Measurements from ENCODE around the gene PLD4. TPM values are rescaled to one million over a fixed set of nuclear protein-coding genes. Genes with fewer than 3 reads are reported as not detected.

The PLD4 gene
- total and polyA plus RNA-seq, 2 of the 8 experiments (the other 6 are each of a cell fraction or from before 2014, with no cell fraction given): 0.05 TPM; not detected in 1

DNA sequence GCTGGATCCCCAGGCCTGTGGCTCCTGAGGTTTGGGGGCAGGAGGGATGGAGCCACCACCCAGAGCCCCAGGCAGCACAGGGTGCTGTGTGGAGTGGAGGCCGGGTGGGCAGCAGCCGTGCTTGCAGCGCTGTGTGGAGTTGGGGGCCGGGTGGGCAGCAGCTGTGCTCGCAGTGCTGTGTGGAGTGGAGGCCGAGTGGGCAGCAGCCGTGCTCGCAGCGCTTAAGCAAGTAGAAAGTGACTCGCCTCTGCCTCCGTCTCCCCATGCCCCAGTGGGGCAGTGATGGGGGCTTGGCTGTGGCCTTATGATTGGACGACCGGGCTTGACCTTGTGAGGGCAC lies 49.3 kb upstream of the PLD4 start:
- H3K14ac ChIP-seq (ENCODE audit: insufficient read length): no peak overlapping the region
- no peak overlapping the region for H2AFZ ChIP-seq (ENCODE audit: low read length)
- no peaks in the 10 kb centered on the region for H3K27me3 ChIP-seq (replicated peaks in 1 of 4; ENCODE audit: control insufficient read depth in 3 of 4, extremely low read depth in 1 of 4, insufficient read depth in 3 of 4, low read length in 3 of 4)
- H2BK15ac ChIP-seq (ENCODE audit: low read length): peak overlapping the region; percentile 65; the same call in 1 of the 2 replicates
- H2BK120ac ChIP-seq (replicated peaks; ENCODE audit: low read depth, low read length): no peak overlapping the region
- peaks cover 6% of the 10 kb centered on the region; the same call in 1 of the 2 replicates for H3K23me2 ChIP-seq (ENCODE audit: low read depth, low read length)
- no peak overlapping the region for H3K4ac ChIP-seq (replicated peaks; ENCODE audit: insufficient read length, low read depth, low read length)
- H3K23ac ChIP-seq (ENCODE audit: insufficient read length): no peak overlapping the region
- H3K4me2 ChIP-seq (ENCODE audit: insufficient read depth in 1 of 2, low read depth in 2 of 2, low read length in 2 of 2): no peak overlapping the region
- ChIA-PET CTCF (ENCODE audit: partially characterized antibody) (interaction anchor here (1.5 kb wide), 1 partner anchor 47 kb away, joined by 3 read pairs; no protein-coding TSS in a partner anchor), POLR2A (ENCODE audit: partially characterized antibody) (interaction anchor here (1.4 to 3.6 kb wide), 2 partner anchors 9 to 11 kb away, joined by 3 to 16 read pairs; partner anchors contain the start of gene CEP170B)
- peaks cover 19% of the 10 kb centered on the region for H3K79me1 ChIP-seq (ENCODE audit: low read depth, low read length)
- H2BK20ac ChIP-seq (ENCODE audit: low read length): no peak overlapping the region
- WGBS, 2 experiments (ENCODE audit: extremely low coverage in 1 of 2, insufficient coverage in 1 of 2, insufficient read length in 1 of 2, insufficient replicate concordance in 2 of 2, low coverage in 1 of 2, low lambda C conversion rate in 2 of 2, missing lambda C conversion rate in 1 of 2): 94% methylated on average over 13 of the region's 13 CpGs; no CpG with 5 or more reads in 1 of the 2 experiments
- no peak for FAIRE-seq
- peak overlapping the region; percentile 68 for H4K8ac ChIP-seq (ENCODE audit: extremely low read depth, insufficient read depth, low read length)
- no peak overlapping the region for H3K9ac ChIP-seq (replicated peaks in 1 of 4; ENCODE audit: extremely low read depth in 1 of 4, low read depth in 3 of 4, low read length in 3 of 4)
- no peak overlapping the region for H3K56ac ChIP-seq (replicated peaks; ENCODE audit: insufficient read length, low read depth, low read length)
- 0 out of 2 replicates have a peak overlapping the region, but pooled peaks have one; percentile 39 for H2BK12ac ChIP-seq (ENCODE audit: low read depth, low read length)
- no peak overlapping the region for H4K5ac ChIP-seq (ENCODE audit: insufficient read length, low read depth, low read length)
- H3K79me2 ChIP-seq (ENCODE audit: control insufficient read depth in 1 of 2, insufficient read depth in 2 of 2, low read length in 2 of 2): peaks cover 0 to 9% of the 10 kb centered on the region in 2 experiments; a peak in 1 of 4 replicates
- H3K27ac ChIP-seq (ENCODE audit: low read depth, low read length): no peak overlapping the region
- TF ChIP-seq SAP30 (IDR thresholded peaks at IDR 0.05; ENCODE audit: insufficient read depth, insufficient replicate concordance, low read length): no peak
- TF ChIP-seq EP300 (IDR thresholded peaks at IDR 0.05; ENCODE audit: borderline replicate concordance in 1 of 2, low read depth in 2 of 2, low read length in 2 of 2): no peak
- H2BK5ac ChIP-seq (ENCODE audit: low read depth, low read length): peak overlapping the region; percentile 73
- H3K9me3 ChIP-seq (ENCODE audit: insufficient read depth in 2 of 2, low read depth in 1 of 2, low read length in 1 of 2): no peaks in the 10 kb centered on the region
- no peak for DNase-seq (ENCODE audit: low read depth in 1 of 2, low spot score in 2 of 2)
- H3K4me3 ChIP-seq (ENCODE audit: extremely low read depth in 1 of 4, insufficient read depth in 2 of 4, low read depth in 3 of 4, low read length in 4 of 4): no peak overlapping the region
- H2AK5ac ChIP-seq (ENCODE audit: low read depth, low read length): peak overlapping the region; percentile 15; the same call in 1 of the 2 replicates
- H3K36me3 ChIP-seq (ENCODE audit: control insufficient read depth in 2 of 4, insufficient read depth in 4 of 4, low read length in 3 of 4): peaks cover 0 to 2% (median under 1%) of the 10 kb centered on the region in 4 experiments; a peak in 4 of 8 replicates
- peak overlapping the region; percentile 74 for H4K91ac ChIP-seq (replicated peaks; ENCODE audit: insufficient read length, low read length)
- peaks cover 18 to 32% of the 10 kb centered on the region in 2 experiments for H4K20me1 ChIP-seq (replicated peaks in 1 of 2; ENCODE audit: control insufficient read depth in 1 of 2, insufficient read depth in 2 of 2, low read length in 2 of 2)
- peaks cover 0 to 25% (median 17%) of the 10 kb centered on the region in 4 experiments; a peak in 6 of 7 replicates for H3K4me1 ChIP-seq (replicated peaks in 1 of 4; ENCODE audit: control insufficient read depth in 3 of 4, insufficient read depth in 4 of 4, low read length in 3 of 4)
- H3K18ac ChIP-seq (ENCODE audit: extremely low read depth, low read length): no peak overlapping the region

All from H1 (cell line).